RWPE2 (cell line): ENCODE data around the gene INAVA.

Experiments
- ATAC-seq: fragments of 200-7000 bp; cut with Tn5 transposase; 3 replicates; pipeline ENCODE4 v1.9.1; 2021; ENCODE audit warnings: low read depth
- DNase-seq: peaks from one replicate; pipeline ENCODE4 v3.0.0-alpha.2; 2020; ENCODE audit warnings: low spot score
- H3K27ac ChIP-seq: fragments of 450-650 bp; 2 replicates; pipeline ENCODE4 v1.5.1; 2017; ENCODE audit warnings: mild to moderate bottlenecking; ENCODE audit not compliant: poor library complexity, severe bottlenecking
- H3K27me3 ChIP-seq: fragments of 250-450 bp; sonication (Bioruptor Pico); 2 replicates; pipeline ENCODE4 v1.5.1; 2021; ENCODE audit warnings: mild to moderate bottlenecking, moderate library complexity; ENCODE audit not compliant: insufficient read depth, poor library complexity, severe bottlenecking
- H3K36me3 ChIP-seq: fragments of 250-450 bp; sonication (Bioruptor Pico); 2 replicates; pipeline ENCODE4 v1.5.1; 2020; ENCODE audit warnings: low read depth, mild to moderate bottlenecking, moderate library complexity
- H3K4me1 ChIP-seq: fragments of 250-450 bp; sonication (Bioruptor Pico); 2 replicates; pipeline ENCODE4 v1.5.1; 2021; ENCODE audit warnings: mild to moderate bottlenecking, moderate library complexity; ENCODE audit not compliant: insufficient read depth, poor library complexity, severe bottlenecking
- H3K4me3 ChIP-seq: fragments of 250-450 bp; sonication (Bioruptor Pico); 2 replicates; pipeline ENCODE4 v1.5.1; 2021; ENCODE audit warnings: mild to moderate bottlenecking, moderate library complexity; ENCODE audit not compliant: severe bottlenecking
- H3K9me3 ChIP-seq: fragments of 250-450 bp; sonication (Bioruptor Pico); 2 replicates; pipeline ENCODE4 v1.5.1; 2021; ENCODE audit warnings: mild to moderate bottlenecking, moderate library complexity; ENCODE audit not compliant: severe bottlenecking
- TF ChIP-seq, protein P1 (sequence below): fragments of 450-650 bp; IDR thresholded peaks from one replicate; pipeline ENCODE4 v1.5.1; 2017; ENCODE audit warnings: mild to moderate bottlenecking, moderate library complexity; ENCODE audit not compliant: poor library complexity, severe bottlenecking

The INAVA gene

DNA sequence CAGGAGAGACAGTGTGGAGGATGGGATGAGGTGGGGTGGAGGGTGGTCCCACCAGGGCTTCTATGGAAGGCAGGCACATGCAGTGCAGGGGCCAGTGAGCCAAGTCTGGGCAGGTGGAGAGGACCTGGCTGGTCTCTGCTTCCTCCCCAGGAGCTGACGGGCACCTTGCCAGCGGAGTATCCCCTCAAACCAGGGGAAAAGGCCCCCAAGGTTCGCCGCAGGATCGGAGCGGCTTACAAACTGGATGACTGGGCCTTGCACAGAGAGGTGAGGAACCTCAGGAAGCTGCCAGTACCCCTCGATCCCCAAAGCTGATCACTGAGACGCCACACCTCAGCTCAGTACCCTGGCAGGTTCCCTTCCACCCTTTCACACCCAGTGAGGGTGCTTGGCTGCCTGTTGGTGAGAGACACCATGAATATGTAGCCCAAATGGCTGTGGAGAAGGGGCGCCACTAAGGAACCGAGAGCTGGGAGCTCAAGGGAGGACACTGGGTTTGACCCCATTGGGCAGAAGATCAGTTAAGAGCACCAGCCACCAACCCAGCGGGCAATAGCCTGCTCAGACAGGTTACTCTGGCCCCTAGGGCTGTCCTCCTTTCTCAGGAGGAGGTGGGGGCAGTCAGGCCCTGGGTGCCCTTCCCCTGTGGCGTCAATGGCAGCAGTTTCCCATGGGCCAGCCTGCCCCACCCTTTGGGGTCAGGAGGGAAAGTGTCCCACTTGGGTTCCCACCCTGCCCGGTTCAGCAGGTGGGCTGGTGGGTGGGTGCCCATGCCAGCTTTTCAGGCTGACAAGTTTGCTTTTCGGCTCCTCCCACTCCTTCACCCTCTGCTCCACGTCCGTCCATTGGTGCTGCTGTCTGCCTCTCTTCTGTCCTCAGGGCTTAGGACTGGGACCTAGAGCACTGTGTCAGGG lies 5.5 kb downstream of the INAVA start:
- ATAC-seq (no peak), DNase-seq (no peak)
- H3K27ac ChIP-seq = no peak overlapping the region
- no peaks in the 10 kb centered on the region for H3K9me3 ChIP-seq
- peaks cover 73% of the 10 kb centered on the region for H3K36me3 ChIP-seq
- H3K4me1 ChIP-seq = peaks cover 20% of the 10 kb centered on the region
- no peak overlapping the region for H3K4me3 ChIP-seq
- no peaks in the 10 kb centered on the region for H3K27me3 ChIP-seq
- TF ChIP-seq, protein P1, sequence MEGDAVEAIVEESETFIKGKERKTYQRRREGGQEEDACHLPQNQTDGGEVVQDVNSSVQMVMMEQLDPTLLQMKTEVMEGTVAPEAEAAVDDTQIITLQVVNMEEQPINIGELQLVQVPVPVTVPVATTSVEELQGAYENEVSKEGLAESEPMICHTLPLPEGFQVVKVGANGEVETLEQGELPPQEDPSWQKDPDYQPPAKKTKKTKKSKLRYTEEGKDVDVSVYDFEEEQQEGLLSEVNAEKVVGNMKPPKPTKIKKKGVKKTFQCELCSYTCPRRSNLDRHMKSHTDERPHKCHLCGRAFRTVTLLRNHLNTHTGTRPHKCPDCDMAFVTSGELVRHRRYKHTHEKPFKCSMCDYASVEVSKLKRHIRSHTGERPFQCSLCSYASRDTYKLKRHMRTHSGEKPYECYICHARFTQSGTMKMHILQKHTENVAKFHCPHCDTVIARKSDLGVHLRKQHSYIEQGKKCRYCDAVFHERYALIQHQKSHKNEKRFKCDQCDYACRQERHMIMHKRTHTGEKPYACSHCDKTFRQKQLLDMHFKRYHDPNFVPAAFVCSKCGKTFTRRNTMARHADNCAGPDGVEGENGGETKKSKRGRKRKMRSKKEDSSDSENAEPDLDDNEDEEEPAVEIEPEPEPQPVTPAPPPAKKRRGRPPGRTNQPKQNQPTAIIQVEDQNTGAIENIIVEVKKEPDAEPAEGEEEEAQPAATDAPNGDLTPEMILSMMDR = no peak

DNA sequence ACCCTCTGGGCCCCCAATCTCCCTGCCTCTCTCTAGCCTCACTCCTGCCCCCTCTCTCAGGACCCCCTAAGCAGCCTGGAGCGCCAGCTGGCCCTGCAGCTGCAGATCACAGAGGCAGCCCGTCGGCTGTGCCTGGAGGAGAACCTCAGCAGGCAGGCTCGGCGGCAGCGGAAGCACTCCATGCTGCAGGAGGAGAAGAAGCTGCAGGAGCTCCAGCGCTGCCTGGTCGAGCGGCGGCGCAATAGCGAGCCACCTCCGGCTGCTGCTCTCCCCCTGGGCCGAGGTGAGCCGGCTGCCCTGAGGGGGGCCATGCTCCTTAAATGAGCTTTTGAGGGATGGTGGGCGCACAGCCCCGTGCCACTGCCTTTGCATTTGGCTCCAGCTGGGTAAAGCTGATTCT lies 6.2 kb downstream of the INAVA start:
- H3K27ac ChIP-seq = no peak overlapping the region
- H3K9me3 ChIP-seq = no peaks in the 10 kb centered on the region
- peaks cover 79% of the 10 kb centered on the region for H3K36me3 ChIP-seq
- no peak for ATAC-seq
- TF ChIP-seq, protein P1 = no peak
- no peak overlapping the region for H3K4me3 ChIP-seq
- DNase-seq = no peak
- no peaks in the 10 kb centered on the region for H3K27me3 ChIP-seq
- peaks cover 20% of the 10 kb centered on the region for H3K4me1 ChIP-seq

DNA sequence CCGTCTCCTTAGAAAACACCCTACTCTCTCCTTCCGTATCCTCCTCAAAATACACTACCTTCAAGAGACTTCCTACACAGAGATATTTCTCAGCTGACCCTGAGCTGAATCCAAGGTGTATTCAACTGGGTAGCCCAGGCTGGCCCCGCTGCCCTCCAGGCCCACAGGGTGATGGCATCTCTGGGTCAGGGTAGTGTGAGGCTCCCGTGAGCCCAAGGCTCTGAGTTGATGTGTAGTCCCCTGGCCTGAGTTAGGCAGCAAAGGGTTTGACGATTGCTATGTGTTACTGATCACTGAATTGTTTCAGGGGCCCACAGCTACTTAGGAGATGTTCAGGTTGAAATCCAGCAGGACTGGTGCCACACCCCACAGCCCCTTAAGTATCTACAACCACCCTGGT lies 6.7 kb downstream of the INAVA start:
- H3K27ac ChIP-seq = peak overlapping the region; percentile 11
- peaks cover 84% of the 10 kb centered on the region for H3K36me3 ChIP-seq
- H3K9me3 ChIP-seq = no peaks in the 10 kb centered on the region
- no peak for DNase-seq
- no peak overlapping the region for H3K4me3 ChIP-seq
- TF ChIP-seq, protein P1 = no peak
- H3K27me3 ChIP-seq = no peaks in the 10 kb centered on the region
- ATAC-seq = no peak
- H3K4me1 ChIP-seq = peaks cover 20% of the 10 kb centered on the region

DNA sequence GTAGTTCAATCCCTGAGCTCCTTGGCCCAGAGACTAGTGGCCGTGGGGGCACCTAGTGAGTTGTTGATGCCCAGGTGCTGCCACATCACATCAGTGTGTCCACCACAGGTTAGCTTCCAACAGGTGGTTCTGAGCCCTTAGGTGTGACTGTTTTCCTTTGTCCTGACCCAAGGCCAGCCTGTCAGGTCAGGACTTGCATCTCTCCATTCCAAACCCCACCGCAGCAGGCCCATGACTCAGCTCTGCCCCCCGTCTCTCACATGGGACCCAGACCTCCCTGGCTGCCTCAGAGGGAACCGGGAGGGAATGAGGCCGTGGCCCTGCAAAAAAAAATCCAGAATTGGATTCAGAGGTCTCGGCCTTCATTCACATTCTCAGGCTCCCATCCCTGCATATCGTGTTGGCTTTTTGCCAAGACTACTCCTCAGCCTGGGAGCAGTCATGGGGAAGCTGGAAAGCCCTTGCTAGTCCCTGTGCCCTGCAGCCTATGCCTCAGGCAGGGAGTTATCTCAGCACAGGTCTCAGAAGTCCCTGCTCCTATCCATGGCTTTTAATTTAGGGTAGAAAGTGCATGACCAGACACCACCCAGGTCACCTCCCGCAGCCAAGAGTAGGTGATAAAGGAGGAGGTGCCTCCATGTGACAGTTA lies 7.2 kb downstream of the INAVA start:
- no peaks in the 10 kb centered on the region for H3K9me3 ChIP-seq
- H3K27me3 ChIP-seq = no peaks in the 10 kb centered on the region
- DNase-seq = no peak
- H3K4me3 ChIP-seq = no peak overlapping the region
- peak overlapping the region; percentile 11 for H3K27ac ChIP-seq
- peak; percentile 28 for ATAC-seq
- TF ChIP-seq, protein P1 = no peak
- peaks cover 89% of the 10 kb centered on the region for H3K36me3 ChIP-seq
- H3K4me1 ChIP-seq = peaks cover 19% of the 10 kb centered on the region
